NCI-H1105 treated with DMSO at 0.1 percent for 48 hours (cell line): ENCODE measurements around the gene KLK3.
A peak's percentile ranks its signal among the peaks of the same experiment; 100 is the strongest.

Source experiments
- DNase-seq: peaks from one replicate; lab custom pipeline; 2025; lab: John Stamatoyannopoulos, UW

KLK3 gene

DNA sequence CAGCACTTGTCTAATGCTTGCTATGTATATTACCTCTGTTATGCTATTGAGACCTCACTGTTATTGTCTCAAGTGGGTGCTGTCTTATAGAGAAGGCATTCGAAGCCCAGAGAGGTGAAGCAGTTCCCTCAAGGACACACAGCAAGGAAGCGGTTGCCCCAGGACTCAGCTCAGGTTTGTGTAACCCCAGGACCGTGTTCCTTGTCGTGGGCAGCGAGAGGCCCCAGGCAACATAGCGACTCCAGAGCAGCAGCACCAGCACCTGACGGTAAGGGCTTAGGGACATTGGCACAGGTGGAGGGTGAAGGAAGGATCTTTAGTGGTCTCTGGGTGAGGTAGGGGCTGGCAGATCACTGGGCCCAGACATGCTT is 23.7 kb upstream of the KLK3 start:
- no peak for DNase-seq

DNA sequence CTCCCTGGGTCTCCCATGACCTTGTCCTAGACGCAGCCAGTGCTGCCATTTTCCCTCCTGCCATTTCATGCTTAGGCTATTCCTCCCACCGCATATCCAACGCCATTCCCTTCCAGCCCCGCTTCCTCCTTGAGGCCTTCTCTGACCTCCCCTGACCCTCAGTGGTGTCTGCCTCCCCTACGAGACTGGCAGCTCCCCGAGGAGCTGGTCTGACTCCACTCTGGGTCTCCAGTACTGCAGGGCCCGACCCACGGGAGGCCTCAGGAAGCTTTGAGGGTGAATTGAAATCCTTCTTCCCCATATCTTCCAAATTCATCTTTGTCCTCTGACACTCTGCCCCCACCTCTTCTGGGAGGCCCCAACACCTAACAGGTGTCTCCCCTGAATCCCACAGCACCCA is 22.0 kb upstream of the KLK3 start:
- no peak for DNase-seq

DNA sequence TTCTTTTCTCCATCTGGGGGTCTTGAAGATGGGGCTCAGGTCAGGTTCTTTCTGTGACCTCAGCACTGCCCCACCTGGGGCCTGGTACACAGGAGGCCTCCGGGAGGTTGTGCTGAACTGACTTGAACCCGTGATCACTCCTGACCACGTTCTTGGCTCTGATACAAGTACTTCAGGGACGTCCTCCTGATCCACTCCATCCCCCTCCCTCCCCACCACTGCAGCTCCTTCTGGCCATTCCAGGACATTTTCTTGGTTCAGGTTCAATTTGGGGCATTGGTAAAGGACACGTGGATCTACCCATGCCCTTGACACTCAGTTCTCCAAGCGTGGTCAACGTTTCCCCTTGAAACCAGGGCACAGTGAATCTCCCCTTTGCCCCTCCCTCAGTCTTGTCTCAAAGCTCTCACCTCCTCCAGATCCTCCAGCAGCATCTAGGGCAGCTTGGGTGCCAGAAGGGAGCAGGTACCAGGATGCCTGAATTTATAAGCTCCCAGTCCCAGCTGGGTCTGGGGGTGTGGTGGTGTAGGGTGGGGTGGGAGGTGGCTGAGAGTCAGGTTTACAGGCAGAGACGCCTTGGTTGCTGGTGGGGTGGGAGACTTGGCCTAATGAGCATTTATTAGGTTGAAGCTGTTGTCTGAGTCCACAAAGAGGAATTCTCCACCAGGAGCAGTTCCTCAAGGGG is 21.5 kb upstream of the KLK3 start, which contains the start of gene KLK15:
Gene KLK15 (minus strand): TSS at position 458 of the 685 bp plus-strand sequence. CDS start 2,082 bp downstream, outside the sequence.
- DNase-seq, result no peak

DNA sequence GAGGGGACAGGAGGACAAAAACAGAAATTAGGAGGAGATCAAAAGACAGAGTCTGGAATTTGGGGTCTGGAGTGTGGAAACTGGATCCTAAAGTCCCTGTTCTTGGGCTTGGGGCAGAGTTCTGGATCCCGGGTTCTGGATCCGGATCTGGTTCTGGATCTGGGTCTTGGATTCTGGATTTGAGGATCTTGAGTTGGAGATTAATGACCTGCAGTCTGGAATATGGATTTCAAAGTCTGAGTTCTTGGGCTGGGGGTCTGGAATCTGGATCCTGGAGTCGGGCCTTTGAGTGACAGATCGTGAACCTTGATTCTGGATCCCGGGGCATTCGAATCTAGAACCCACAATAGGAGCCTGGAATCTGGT is 20.9 kb upstream of the KLK3 start:
- DNase-seq, result no peak

DNA sequence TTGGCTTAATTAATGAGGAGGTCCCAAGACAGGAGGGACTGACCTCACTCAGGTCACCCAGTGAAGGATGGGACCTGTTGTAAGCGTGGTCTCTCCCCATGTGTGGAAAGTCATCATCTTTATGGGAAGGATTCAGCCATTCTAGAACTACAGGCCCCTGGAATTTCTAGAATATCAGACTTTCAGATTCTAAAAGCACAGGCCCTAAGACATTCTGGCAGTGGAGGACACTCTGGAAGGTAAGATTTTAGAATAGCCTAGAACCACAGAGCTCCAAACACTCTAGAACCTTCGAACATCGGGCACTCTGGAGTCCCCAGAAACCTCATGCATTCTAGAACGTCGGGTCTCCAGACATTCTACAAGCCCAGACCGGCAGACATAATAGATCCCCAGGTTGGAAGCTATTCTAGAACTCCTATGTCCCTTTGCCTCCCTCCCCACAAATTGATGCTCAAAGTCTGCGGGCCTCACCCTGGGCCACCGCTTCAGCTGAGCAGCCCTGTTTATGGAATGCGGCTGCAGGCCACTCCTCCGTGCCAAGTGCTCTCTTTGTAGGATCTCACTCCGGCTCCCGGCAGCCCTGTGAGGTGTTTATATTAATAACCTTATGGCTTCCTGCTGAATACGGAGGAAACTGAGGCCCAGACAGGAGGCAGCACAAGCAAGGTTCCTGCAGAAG is 19.5 kb upstream of the KLK3 start:
- DNase-seq, result peak; percentile 61

DNA sequence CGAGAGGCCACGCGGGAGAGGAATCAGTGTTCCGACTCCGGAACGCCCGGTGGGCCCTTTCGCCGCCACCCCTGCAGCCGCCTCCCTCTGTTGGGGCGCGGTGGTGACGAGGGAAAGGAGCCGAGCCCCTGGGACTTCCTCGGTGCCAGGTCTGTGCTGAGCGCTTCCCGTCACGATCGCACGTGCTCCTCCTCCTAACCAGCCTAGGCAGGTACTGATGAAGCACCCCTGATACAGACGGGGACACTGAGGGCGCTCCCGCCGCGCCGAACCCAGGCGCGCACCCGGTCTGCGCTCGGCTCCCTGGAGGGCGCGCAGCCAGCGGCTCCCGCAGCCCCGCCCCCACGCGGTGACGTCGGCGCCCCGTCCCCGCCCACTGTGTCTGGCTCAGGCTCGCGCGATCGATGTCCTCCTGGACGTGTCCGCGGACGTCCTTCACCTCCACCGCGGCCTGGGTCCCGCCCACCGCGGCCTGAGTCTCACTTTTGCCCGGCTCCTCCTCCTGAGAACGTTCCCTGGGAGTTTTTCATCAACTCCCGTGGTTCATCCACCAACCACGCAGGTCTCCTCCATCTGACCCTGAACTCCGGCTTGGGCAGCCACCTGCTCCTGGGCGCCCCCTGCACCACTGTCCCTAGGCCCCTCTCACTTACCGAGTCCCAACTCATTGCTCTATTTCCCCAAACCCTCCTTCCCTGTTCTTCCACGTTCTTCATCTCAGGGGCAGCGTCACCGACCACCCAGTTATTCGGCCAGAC is 18.8 kb upstream of the KLK3 start:
- peak; percentile 73 for DNase-seq

DNA sequence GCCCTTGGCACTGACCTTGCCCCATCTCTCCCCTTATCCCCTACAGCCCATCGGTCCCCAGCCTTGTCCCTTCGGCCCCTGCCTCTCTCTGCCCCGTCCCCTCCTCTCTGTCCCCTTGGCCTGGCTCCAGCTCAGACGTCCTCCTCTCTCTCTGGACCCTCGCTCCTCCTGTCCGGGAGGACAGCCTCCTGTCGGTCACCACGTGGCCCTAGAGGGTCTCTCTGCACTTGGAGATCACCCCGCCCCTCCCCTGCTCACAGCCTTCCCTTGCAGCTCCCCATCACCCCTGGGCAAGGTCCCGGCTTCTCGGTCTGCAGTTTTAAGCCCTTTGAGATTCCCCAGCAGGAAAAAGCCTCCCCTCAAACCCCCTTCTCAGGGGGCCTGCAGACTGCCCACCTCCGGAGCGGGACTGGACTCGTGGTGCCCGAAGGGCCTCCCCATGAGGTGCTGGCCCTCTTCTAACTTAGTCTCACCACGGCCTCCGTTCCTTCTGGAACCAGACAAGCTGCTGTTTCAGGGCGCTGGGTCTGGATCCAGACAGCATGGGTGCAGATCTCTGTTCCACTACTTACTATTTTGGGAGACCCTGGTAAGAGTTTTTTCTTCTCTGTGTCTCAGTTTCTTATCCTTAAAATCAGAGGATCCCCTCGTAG is 18.0 kb upstream of the KLK3 start:
- DNase-seq, result no peak

DNA sequence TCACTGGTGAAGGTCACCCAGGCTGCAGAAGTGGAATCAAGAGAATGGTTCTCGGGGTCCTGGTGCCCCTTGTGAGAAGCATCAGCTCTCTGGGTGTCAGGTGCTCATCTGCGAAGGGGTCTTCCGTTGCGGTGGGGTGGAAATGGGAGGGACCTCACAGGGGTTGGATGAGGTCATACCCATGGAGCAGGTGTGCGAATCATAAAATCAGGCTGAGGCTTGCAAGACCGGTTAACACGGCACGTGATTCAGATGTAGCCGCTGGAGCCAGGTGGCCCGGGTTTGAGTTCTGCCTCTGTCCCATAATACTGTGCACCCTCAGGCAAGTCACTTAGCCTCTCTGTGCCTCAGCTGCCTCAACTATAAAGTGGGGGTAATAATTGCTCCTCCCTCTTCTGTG is 17.4 kb upstream of the KLK3 start:
- DNase-seq, result no peak

DNA sequence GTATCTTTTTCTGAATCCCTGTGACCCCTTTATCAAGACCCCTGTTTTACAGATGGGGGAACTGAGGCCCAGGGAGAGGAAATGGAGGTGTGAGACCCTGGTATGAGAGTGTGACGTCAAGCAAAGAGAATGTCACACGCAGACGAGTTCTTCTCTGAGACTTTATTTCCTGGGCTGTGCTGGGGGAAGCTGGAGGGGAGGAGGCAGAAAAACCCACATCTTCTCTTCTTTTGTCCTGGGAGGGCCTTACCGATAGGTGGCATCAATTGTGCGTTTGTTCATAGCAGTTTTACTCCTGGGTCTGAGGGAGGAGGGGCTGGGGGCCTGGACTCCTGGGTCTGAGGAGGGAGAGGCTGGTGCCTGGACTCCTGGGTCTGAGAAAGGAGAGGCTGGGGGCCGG is 16.5 kb upstream of the KLK3 start:
- DNase-seq, result no peak

DNA sequence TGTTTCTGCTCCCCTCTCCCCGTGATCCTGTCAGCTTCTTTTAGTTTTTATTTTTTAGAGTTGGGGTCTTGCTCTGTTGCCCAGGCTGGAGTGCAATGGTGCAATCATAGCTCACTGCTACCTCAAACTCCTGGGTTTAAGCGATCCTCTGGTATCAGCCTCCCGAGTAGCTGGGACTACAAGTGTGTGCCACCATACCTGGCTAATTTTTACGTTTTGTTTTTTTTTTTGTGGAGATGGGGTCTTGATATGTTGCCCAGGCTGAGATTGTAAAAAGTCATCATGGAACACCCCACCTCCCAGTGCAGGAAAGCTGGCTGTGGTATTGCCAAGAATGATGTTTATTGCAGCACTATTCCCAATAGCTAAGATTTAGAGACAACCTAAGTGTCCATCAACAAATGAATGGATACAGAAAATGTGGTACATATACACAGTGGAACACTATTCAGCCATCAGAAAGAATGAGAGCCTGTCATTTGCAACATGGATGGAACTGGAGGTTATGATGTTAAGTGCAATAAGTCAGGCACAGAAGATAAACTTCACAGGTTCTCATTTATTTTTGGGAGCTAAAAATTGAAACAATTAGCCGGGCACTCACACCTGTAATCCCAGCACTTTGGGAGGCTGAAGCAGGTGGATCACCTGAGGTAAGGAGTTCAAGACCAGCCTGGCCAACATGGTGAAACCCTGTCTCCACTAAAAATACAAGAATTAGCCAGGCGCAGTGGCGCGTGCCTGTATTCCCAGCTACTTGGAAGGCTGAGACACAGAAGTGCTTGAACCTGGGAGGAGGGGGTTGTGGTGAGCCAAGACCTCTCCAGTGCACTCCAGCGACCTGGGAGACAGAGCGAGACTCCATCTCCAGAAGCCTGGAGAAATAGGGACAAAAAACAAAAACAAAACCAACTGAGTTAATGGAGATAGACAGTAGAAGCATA is 14.7 kb upstream of the KLK3 start:
- no peak for DNase-seq

DNA sequence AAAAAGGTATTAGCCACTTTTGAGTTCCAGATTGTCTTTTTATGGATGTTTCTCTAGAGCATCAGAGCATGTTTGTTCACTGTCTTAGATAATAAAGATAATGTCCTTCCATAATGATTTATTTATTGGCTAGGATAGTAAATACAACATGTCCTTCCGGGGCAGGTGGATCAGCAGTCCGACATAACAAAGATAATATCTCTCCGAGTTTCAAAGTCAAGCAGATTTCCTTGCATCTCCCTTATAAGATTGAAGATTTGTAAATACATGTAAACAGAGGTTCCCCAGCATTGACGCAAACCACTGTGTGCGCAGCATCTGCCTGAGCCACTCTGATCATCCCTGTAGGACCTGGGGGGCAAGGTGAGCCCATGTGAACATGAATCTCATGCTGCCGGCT is 12.6 kb upstream of the KLK3 start:
- no peak for DNase-seq

DNA sequence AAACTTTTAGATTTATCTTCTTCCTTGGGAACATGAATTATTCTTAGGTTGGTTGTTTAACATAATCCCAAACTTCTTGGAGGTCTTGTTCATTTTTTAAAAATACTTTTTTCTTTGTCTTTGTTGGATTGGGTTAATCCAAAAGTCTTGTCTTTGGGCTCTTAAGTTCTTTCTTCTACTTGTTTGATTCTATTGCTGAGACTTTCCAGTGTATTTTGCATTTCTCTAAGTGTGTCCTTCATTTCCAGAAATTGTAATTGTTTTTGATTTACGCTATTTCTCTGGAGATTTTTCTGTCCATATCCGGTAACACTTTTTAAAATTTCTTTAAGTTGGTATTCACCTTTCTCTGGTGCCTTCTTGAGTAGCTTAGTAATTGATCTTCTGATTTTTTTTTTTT is 11.5 kb upstream of the KLK3 start:
- no peak for DNase-seq

DNA sequence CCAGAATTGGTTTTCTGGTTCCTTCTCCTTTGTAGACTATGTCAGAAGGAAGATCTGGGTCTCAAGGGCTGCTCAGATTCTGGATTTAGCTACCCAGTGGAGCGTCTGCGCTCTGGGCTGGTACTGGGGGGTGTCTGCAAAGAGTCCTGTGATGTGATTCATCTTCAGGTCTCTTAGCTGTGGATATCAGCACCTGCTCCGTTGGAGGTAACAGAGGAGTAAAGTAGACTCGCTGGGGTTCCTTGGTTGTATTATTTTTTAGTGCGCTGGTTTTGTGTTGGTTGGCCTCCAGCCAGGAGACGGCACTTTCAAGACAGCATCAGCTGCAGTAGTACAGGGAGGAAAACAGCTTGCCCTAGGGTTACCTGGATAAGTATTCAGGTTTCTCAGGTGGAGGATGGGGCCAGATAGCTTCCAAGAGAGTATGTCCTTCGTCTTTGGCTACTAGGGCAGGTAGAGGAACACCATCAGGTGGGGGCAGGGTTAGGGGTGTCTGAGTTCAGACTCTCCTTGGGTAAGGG is 11.0 kb upstream of the KLK3 start:
- DNase-seq, result peak; percentile 16

DNA sequence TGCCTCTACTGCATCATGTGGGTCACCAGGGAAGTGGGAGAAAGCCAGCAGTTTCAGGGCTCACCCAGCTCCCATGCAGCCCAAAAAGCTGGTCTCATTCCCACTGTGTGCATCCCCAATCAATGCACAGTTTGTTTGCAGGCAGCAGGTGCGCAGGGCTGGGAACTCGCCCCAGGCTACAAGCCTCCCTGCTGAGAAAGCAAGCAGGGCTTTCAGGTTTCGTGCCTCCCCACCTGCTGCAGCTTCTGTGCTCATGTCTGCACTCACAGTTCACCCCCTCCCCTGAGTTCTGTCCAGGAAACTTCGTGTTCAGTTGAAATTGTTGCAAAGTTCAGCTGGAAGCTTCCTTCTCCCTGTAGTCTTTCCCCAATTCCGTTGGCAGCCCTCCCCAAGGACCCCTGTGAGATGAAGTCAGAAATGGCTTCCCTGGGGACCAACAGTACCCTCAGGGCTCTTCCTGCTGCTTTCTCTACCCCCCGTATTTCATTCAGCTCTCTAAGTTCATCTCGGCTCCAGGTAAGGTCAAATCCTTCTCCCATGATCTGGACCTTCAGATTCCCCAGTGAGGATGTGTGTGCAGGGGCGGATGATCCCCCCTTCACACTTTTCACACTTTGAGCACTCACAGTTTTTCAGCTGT is 10.3 kb upstream of the KLK3 start:
- DNase-seq, result peak; percentile 31

DNA sequence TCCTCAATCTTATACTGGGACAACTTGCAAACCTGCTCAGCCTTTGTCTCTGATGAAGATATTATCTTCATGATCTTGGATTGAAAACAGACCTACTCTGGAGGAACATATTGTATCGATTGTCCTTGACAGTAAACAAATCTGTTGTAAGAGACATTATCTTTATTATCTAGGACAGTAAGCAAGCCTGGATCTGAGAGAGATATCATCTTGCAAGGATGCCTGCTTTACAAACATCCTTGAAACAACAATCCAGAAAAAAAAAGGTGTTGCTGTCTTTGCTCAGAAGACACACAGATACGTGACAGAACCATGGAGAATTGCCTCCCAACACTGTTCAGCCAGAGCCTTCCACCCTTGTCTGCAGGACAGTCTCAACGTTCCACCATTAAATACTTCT is 4.0 kb upstream of the KLK3 start:
- no peak for DNase-seq

DNA sequence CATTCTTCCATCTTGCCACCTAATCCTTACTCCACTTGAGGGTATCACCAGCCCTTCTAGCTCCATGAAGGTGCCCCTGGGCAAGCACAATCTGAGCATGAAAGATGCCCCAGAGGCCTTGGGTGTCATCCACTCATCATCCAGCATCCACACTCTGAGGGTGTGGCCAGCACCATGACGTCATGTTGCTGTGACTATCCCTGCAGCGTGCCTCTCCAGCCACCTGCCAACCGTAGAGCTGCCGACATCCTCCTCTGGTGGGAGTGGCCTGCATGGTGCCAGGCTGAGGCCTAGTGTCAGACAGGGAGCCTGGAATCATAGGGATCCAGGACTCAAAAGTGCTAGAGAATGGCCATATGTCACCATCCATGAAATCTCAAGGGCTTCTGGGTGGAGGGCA is 3.1 kb upstream of the KLK3 start:
- no peak for DNase-seq

DNA sequence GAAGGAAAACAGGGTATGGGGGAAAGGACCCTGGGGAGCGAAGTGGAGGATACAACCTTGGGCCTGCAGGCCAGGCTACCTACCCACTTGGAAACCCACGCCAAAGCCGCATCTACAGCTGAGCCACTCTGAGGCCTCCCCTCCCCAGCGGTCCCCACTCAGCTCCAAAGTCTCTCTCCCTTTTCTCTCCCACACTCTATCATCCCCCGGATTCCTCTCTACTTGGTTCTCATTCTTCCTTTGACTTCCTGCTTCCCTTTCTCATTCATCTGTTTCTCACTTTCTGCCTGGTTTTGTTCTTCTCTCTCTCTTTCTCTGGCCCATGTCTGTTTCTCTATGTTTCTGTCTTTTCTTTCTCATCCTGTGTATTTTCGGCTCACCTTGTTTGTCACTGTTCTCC is 2.7 kb downstream of the KLK3 start:
- DNase-seq, result no peak

DNA sequence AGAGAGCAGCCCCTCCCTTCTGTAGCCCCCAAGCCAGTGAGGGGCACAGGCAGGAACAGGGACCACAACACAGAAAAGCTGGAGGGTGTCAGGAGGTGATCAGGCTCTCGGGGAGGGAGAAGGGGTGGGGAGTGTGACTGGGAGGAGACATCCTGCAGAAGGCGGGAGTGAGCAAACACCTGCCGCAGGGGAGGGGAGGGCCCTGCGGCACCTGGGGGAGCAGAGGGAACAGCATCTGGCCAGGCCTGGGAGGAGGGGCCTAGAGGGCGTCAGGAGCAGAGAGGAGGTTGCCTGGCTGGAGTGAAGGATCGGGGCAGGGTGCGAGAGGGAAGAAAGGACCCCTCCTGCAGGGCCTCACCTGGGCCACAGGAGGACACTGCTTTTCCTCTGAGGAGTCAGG is 4.2 kb downstream of the KLK3 start:
- DNase-seq, result peak; percentile 75

DNA sequence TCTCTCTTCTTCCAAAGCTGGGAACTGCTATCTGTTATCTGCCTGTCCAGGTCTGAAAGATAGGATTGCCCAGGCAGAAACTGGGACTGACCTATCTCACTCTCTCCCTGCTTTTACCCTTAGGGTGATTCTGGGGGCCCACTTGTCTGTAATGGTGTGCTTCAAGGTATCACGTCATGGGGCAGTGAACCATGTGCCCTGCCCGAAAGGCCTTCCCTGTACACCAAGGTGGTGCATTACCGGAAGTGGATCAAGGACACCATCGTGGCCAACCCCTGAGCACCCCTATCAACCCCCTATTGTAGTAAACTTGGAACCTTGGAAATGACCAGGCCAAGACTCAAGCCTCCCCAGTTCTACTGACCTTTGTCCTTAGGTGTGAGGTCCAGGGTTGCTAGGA is 5.1 kb downstream of the KLK3 start:
- no peak for DNase-seq

DNA sequence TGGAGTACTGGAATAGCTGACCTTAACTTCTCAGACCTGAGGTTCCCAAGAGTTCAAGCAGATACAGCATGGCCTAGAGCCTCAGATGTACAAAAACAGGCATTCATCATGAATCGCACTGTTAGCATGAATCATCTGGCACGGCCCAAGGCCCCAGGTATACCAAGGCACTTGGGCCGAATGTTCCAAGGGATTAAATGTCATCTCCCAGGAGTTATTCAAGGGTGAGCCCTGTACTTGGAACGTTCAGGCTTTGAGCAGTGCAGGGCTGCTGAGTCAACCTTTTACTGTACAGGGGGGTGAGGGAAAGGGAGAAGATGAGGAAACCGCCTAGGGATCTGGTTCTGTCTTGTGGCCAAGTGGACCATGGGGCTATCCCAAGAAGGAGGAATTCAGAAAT is 6.3 kb downstream of the KLK3 start:
- DNase-seq, result no peak
